Stimulated activated CD4-positive, alpha-beta T cell treated with anti-CD3 and anti-CD28 coated beads, Interleukin-2, amount 100 ng/mL, for 4 hours (primary cell): ENCODE data around the gene PGC.

Experiments used
- DNase-seq: peaks from one replicate; pipeline ENCODE4 v3.0.0-alpha.2; 2020; ENCODE audit warnings: low read depth

PGC gene

GRCh38 chr6:41714556-41715273 is 32.5 kb downstream of the PGC start:
- DNase-seq, result no peak

GRCh38 chr6:41713650-41714291 is 33.4 kb downstream of the PGC start:
- DNase-seq, result no peak

DNA sequence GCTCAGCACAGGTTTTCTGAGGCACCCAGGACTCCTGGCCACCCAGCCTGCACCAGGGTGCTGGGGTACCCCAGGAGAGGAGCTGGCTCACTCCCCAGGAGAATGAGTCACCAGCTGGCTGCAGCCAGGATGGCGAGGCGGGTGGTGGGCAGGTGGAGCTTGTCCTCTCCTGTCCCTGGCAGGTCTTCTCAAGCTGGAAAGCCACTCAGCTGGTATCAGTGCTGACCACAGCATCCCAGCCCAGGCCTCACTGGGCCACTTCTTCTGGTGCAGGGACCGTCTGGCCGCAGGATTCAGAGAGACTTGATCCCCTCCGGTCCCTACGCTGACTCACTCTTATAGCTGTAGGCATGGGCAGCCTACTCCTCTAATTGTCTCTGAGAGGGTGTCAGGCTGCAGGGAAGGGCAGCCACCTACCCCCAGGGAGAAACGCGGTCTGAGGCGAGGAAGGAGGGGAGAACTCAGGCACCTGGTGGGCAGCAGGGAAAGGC is 34.0 kb downstream of the PGC start:
- DNase-seq, result no peak

- DNase-seq, result no peak
These were observed 34.5 kb downstream of the PGC start for GRCh38 chr6:41712651-41713103.

GRCh38 chr6:41711323-41712038 is 35.7 kb downstream of the PGC start:
- no peak for DNase-seq

- no peak for DNase-seq
These were observed 37.8 kb downstream of the PGC start for GRCh38 chr6:41709375-41709774.

DNA sequence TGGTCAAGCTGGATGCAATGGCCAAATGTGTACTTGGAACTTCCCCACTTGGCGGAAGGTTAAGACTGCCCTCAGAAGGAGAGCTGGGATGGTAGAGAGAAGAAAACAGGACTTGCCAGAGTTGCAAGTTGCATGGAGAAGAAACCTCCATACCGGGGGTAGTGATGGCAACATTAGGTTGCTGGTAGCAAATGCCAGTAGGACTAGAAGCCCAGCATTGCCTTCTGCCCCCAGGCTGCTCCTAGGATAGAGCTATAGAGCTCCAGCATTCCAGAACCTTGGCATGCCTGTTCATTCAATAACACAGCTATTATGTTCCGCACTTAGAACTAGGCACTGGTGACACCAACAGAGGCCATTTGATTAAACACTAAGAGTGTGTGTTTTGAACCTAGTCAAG is 38.3 kb downstream of the PGC start:
- DNase-seq, result no peak

GRCh38 chr6:41707565-41708200 is 39.5 kb downstream of the PGC start:
- peak; percentile 22 for DNase-seq

DNA sequence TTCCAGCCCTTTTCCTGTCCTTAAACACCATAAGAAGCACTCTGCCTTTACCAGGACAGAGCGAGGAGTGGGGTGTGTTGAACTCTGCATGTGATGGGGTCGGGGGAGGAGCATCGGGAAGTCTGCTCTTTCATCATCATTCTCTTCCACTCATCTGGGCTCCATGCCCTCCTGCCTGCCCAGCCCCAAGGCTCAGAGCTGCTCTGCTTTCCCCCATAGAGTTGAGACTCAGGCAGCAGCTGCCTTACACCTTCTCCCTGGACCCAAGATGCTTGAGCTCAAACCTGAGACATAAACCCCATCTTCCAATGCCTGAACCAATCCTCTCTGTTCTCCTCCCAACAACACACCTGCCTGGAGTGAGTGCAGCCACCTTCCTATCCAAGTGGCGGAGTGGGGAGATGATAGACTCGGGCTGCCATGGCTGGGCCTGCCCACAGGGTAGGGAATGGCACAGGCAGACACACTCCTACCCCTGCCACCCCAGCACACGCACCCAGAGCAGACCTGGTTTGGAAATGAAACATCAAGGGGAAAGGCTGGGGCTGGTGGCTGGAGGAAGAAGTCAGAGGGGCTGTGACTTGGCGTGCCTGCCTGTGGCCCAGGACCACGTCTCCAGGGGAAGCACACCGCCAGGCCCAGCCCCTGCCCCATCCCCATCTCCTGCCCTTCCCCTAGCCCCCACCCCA is 40.2 kb downstream of the PGC start:
- no peak for DNase-seq

GRCh38 chr6:41705996-41706835 is 41.0 kb downstream of the PGC start:
- peak; percentile 66 for DNase-seq

- no peak for DNase-seq
These were observed 41.7 kb downstream of the PGC start for GRCh38 chr6:41705311-41705995.

DNA sequence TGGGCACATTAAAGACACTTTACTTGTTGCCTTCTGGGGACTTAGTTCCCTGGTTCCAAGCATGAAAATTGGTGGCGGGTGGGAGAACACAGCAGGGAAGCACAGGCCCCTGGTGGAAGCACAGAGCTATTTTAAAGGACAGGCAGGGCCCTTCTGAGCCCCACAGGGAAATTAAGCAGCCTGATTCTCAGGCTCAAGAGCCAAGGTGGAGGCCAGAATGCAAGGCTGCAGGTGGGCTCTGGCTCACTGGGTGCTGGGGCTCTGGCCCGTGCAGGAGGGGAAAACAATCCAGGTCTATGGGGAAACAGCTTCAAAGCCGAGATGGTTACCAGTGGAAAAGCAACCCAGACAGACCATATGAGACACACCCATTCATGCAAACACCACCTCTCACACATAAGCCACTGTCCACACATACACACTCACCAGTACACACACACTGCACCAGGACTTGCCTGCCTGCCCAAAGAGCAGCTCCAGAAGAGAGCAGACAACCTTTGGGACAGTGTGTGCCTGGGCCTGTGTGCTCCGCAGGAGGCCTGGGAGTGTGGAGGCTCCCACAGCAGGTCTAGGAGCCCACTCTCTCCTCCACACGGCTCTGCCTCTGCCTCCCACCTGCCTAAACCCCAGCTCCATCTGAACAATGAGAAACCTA is 42.4 kb downstream of the PGC start:
- no peak for DNase-seq

DNA sequence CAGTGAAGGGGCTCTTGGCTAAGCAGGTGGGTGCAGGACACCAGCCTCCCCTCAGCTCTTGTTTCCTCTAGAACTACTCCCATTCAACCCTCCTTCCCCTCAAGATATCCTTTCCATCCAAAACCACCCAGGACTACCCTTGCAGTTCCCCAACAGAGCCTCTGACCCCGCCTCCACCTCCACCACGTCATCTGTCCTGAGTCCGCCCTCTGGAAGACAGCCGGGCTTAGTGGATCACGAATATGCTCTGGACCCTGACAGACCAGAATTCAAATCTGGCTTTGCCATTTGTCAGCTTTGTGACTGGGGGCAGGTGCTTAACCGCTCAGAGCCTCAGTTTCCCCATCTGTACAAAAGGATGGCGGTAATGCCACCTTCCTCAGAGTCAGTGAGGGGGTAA is 43.2 kb downstream of the PGC start:
- DNase-seq, result no peak

- DNase-seq, result no peak
These were observed 44.3 kb downstream of the PGC start for GRCh38 chr6:41702771-41703494.

DNA sequence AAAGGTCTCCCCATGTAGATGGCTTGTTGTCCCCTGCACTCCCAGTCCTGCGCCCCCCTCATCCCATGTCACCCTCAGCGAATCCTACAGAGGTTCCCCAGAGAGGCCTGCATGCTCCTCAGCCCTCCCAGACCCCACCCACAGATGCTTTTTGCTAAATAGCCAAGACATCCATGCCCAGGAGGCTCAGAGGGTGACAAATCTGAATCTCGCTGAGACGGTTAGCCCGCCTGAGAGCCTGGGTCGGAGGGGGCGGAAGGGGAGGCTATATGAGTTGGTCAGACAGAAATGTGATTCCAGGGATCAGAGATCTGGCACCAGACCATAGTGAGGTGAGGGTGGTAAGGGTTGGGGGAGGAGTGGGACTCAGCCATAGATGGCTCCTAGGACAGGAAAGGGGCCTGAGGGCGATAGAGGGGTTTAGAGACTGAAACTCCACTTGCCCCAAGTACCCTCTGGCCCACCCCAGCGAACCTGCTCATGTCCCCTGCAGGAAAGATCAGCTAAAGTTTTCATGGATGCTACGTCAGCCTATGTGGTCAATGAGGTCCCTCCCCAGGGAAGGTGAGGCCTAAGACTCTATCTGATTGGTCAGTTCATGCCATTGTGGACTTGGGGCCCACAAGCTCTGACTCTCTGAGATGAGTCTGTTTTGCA is 45.0 kb downstream of the PGC start:
- DNase-seq, result no peak

DNA sequence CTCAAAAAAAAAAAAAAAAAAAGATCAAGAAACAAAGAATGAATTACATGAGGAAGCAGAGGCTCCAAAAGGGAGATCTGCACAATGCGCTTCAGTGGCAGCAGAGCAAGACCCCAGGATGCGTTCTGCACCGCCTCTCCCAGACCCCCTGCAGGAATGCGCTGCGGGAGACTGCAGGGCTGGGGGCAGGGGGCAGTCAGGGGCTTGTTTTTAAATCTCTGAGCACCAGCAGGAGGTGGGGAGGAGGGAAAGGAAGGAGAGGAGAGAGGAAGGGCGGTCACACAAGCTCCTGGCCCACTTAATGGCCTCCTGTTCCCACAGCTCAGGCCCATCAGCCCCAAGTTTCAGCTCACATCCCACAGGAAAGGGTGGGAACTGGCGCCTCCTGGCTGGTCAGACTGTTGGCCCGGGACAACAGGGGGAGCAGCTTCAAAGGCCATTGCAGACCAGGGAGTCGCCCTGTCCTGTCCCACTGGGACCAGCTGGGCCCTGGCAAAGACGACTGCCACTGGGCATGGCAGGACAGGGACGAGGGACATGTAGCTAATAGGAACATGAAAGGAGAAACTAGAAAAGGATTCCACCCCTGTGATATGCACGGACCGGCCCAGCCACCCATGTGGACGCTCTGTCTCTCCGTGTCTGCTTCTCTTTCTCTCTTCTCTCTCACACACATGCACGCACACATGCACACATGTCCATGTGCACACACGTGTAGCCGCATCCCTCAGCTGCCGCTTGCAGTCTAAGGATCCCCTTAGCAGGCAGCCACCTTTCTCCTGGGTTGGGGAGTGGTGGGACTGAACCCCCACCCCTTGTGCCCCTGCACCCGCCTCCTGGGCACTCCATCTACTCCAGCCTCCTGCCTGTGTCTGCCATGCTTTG is 46.5 kb downstream of the PGC start:
- DNase-seq, result no peak

GRCh38 chr6:41699063-41699462 is 48.1 kb downstream of the PGC start:
- no peak for DNase-seq
